Stimulated activated CD8-positive, alpha-beta memory T cell treated with anti-CD3 and anti-CD28 coated beads, Interleukin-12 subunit alpha, Interleukin-12 subunit beta, amount 100 ng/mL, for 24 hours (primary cell): ENCODE data around the gene SLC46A2.

Source experiments
- DNase-seq: peaks from one replicate; pipeline ENCODE4 v3.0.0-alpha.2; 2020; ENCODE audit errors: extremely low read depth

Gene SLC46A2

DNA sequence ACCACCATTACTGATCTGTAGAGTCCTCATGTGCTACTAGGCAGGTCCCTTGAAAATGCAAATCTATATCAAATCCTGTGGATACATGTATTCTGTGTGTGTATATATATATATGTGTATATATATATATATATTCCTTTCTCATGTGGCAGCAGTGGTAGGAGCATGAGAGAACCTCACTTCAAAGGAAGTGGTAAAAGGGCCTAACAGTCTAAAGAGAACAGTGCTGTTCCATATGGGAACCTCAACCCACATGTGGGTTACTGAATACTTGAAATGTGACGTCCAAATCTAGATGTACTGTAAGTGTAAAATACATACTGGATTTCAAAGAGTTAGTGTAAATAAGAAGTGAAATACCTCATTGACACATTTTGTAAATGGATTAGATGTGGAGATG lies 5.4 kb downstream of the SLC46A2 start:
- no peak for DNase-seq

DNA sequence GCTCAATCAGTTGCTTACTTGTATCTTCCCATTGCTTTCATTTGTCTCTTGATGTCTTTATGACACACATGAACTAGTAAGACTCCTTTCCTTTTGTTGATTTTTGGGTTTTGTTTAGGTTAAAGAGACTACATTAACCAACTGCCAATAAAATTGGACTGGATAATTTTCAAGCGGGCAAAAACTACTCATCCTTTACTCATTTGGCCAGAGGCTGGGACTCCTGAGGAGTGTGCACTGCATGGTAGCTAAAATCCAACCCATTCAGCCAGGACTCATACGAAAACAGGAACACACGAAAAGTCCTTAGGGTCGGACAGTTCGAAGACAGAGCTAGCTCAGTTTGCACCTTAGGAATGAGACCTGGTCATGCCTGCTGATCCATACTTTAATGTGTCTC lies 6.0 kb downstream of the SLC46A2 start:
- DNase-seq = no peak

DNA sequence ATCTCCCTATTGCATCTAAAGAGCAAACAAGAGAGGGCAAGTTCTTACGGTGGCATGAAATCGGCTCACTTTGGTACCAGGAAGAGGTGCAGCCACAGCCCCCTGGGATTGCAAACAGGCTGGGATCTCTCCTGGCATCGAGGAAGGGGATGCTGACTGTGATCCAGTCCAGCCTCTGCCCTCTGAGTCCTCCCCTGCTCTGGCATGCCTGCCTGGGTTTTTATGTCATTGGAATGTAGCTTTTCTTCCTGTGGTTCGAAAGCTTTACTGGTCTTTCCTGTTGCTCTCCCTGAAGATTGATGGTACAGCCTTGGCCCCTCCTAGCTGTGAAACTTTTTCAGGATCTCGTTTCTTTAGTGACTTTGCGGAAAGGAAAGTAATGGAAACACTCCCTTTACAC lies 6.6 kb downstream of the SLC46A2 start:
- DNase-seq = no peak

DNA sequence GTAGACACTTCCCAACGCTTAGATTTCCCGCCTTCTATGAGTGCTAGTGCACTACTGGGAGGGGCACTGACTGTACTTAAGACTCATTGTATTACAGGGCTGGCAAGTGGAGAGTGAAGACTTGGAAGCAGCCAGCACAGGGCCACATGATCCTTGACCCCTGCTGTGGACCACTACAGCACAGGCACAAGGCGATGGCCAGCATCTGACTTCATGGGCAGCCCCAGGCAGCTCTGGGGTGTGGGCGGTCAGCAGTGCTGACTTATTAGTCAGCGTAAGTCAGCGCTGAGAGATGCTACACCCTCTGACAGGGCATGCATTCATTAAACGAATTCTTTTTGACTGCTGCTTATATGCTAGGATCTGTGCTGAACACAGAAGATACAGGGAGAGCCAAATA lies 9.3 kb downstream of the SLC46A2 start:
- no peak for DNase-seq

DNA sequence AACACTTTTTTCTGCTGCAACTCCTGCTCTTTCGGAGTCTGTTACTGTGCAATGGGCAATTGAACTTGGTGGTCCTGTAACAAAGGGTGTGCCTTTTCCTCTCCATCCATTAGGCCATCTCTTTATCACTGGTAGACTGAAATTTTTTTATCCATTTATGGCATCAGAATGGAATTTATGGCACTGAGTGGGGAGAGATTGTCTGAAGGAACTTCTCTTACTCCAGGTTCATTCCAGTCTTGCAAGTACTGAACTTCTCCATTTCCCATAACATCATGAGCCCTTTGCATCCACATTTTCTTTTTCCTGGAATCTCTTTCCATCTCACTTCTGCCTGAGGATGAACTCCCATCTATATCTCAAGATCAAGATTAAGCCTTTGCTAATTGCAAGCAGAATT lies 10.0 kb downstream of the SLC46A2 start:
- no peak for DNase-seq

DNA sequence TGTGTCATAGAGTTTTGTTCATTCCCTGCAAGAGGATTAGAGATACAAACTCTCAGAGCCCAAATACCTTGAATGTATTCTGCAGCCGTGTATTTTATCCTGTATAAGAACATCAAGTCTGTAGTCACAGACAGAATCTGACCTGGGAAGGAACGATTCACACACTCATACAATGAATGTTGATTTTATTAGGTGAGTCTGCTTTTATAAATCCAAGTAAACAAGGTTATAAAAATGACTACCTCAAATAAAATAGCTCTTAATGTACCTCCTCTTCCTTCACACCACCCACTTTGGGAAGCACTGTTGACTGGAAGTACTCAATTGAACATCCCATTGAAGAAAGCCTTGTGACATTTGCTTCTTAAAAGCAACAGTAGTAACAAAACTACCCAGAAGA lies 11.9 kb downstream of the SLC46A2 start:
- DNase-seq = no peak

DNA sequence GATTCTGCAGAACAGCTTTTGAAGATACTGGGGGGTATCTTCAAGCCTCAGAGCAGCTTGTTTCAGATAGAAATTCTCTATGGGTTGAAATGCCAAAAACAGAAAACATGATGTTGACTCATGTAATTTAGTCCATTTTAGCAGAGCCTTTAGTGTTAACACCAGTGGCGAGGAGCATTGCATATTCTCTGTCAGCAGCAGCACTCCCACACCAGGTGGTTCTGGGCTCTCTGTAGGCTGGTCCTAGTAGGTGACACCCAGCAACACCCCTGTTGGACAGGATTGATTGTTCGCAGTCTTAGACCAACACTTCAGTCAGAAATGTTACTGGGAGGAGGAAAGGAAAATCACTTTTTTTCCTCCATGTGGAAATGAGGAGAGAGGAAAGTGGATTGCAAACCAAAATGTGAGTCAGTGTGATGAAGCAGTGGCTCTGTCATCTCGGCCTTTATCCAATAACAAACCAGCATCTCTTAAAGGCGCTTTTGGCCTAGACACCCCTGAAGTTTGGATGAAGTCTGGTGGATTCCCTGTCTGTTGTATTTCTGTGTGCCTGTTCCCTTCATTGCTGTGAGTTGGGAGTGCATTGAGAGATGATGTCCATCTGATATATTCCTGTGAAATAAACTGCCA lies 16.8 kb downstream of the SLC46A2 start:
- DNase-seq = no peak

DNA sequence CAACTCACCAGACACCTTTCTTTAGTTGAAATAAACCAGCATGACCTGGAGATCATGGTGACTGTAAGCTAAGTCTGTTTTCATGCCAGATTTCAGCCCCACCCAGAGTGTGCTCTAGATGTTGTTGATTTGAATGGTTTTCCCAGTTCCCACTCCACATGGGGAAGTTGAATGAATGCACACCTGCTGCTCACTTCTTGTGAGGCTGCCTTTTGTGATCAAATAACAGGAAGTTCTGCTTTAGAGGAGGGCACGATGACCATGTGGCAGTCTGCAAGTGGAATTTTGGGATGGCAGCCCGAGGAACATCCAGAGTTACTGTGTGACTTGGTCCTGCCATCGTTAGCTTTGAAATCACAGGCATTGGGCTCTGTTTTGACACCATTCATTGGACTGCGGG lies 18.7 kb downstream of the SLC46A2 start:
- no peak for DNase-seq

DNA sequence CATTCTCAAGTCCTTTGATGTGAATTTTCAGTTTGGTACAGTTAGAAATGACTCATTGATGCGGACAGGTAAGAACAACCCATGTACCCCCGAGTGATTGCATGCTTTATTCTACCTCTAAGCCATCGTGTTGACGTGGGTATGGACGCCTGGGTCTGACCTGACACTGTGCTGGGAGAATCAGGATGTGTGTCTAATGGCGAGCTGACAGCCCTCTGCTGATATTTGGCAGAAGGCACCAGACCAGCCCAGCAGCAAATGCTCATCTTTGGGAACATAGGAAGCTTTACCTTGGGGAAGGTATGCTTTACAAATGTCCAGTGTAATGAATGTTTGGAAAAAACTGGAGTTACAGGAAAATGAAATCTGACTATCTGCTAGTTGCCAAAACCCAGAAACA lies 20.1 kb downstream of the SLC46A2 start:
- DNase-seq = no peak

DNA sequence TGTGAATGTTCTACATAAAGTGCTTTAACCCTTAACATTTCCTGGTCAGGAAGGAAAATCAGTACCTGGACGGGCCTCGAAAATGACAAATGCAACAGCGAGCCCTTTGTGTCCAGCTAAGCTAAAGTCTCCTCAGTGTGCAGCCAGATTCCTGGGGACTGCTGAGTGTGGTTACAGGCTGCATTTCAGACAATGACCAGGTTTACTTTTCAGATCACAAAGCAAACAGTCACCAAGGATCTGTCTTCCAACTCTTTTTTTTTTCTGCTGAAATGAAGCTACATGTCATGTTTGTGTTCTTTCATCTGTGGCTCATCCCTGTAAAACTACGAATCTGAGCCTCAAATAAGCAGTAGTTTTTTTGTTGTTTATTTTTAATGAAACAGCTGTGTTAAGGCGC lies 20.8 kb downstream of the SLC46A2 start:
- no peak for DNase-seq

DNA sequence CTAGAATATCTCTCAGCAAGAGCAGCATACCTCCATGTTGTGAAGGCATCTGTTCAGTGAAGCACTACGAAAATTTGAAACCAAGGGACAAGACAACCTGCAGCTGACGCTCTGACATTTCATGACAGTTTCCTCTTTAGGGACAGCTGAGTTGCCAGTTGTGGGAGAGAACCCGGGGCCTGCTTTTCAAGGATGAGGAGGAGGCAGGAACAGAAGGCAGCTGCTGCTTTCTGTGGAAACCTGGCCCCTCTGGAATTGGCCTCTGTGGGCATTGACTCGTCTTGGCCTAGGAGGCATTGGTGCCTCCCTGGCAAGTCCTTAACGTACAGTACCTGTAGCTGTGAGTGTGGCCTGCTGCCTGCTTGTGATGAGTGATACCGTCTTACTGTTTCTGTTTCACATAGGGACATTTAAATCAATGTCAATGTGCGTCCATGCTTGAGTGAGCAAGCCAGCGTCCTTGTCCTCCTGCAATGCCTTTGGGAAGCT lies 21.6 kb downstream of the SLC46A2 start:
- no peak for DNase-seq

DNA sequence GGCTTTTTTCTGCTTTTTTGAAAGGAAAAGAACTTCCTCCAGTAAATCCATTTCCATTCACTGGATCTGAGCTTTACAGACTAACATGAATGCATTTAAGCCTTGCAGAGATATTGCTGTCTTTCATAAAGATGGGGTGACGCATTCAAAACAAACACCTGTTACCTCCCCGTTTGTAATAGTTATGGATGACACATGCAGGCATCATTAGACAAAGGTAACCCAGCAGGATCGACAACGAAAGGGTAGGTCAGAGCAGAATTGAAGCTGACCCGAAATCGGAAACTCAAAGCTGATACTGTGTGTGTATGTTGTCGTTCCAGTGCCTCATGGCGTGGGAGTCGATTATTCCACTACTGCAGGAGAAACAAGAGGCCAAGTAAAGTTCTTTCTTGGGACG lies 22.2 kb downstream of the SLC46A2 start:
- DNase-seq = no peak

DNA sequence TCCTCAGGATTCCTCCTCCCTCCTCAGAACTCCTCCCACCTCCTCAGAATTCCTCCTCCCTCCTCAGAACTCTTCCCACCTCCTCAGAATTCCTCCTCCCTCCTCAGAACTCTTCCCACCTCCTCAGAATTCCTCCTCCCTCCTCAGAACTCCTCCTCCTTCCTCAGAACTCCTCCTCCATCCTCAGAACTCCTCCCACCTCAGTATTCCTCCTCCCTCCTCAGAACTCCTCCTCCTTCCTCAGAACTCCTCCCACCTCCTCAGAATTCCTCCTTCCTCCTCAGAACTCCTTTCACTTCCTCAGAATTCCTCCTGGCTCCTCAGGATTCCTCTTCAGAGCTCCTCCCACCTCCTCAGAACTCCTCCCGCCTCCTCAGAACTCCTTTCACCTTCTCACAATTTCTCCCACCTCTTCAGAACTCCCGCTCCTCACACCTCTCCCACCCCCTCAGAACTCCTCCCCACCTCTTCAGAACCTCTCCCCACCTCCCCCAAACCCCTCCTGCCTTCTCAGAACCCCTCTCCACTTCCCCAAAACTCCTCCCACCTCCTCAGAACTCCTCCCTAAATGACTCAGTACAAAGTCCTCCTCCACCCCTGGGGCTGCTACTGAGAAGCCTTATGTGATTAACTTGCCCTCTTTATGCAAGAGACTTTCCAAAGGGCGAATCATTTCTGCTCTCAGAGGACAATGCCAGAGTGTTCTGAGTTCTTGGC lies 23.2 kb downstream of the SLC46A2 start:
- no peak for DNase-seq

DNA sequence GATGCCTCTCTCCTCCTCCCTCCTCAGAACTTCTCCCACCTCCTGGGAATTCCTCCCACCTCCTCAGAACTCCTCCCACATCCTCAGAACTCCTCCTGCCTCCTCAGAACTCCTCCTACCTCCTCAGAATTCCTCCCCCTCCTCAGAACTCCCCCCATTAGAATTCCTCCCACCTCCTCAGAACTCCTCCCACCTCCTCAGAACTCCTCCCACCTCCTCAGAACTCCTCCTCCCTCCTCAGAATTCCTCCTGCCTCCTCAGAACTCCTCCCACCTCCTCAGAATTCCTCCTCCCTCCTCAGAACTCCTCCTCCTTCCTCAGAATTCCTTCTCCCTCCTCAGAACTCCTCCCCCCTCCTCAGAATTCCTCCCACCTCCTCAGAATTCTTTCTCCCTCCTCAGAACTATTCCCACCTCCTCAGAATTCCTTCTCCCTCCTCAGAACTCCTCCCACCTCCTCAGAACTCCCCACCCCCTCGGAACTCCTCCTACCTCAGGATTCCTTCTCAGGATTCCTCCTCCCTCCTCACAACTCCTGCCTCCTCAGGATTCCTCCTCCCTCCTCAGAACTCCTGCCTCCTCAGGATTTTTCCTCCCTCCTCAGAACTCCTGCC lies 23.9 kb downstream of the SLC46A2 start:
- no peak for DNase-seq

DNA sequence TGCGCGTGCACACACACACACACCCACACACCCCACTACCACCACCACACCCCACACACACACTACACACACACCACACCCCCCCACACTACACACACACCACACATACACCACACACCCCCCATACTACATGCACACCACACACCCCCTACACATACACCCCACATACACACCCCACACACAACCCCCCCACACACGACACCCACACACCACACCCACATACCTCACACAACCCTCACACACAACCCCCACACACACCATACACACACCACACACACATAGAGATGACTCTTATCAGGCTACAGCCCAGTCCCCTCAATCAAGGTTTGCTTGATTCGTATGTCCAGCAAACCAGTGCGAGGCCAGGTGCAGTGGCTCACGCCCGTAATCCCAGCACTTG lies 25.7 kb downstream of the SLC46A2 start:
- DNase-seq = no peak

DNA sequence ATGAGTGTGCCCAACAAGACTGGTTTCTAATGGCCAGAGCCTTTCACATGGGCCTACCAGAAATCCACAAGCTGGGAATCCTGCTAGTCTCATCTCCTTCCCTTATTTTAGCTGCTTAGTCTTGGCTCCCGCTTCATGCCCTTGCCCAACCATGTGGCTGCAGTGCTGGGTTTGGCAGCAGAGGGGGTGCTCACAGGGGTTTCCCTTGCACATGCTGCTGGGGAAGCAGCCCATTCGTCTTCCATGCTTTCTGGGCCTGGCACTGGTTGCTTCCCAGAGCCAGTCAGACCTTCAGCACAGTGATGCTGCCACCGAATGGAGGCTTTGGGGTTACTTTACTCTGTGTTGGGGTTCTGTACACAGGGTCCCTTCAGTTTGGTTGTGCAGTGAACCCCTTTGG lies 26.3 kb downstream of the SLC46A2 start:
- DNase-seq = no peak

DNA sequence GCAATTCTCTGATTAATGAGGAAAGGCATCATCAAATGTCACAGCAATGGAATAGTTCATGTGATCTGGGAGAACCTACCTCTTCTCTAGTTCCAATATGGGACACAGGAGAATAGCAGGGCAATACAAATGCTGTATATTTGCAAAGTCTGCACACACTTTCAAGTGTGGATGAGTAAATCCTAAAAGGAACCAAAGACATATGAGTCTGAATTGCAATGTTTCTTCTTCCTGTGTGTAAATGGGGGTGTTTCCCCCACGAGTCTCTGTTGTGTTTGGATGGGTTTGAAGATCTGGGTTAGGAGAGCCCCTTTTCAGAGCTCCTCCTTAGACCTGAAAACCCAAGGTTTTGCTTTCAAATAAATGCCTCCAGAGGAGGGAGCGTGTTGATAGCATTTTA lies 26.9 kb downstream of the SLC46A2 start:
- no peak for DNase-seq

DNA sequence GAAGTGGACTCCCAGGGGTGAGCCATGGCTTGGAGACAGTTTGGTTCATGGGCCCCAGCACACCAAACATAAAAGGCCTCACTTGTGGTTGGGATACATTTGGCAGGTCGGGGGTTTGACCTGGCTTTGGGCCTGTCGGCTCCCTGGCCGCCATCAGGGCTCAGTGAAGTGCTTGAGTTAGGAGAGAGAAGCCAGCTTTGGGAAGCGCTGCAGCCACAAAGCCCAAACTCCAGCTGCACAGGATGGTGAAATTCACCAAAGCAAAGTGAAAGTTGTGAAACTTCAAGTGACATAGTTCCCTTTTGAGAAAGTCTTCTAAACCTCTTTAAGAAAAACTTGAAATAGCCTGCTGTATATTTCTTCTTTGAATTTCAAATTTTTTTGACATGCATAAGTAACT lies 27.5 kb downstream of the SLC46A2 start:
- DNase-seq = no peak

DNA sequence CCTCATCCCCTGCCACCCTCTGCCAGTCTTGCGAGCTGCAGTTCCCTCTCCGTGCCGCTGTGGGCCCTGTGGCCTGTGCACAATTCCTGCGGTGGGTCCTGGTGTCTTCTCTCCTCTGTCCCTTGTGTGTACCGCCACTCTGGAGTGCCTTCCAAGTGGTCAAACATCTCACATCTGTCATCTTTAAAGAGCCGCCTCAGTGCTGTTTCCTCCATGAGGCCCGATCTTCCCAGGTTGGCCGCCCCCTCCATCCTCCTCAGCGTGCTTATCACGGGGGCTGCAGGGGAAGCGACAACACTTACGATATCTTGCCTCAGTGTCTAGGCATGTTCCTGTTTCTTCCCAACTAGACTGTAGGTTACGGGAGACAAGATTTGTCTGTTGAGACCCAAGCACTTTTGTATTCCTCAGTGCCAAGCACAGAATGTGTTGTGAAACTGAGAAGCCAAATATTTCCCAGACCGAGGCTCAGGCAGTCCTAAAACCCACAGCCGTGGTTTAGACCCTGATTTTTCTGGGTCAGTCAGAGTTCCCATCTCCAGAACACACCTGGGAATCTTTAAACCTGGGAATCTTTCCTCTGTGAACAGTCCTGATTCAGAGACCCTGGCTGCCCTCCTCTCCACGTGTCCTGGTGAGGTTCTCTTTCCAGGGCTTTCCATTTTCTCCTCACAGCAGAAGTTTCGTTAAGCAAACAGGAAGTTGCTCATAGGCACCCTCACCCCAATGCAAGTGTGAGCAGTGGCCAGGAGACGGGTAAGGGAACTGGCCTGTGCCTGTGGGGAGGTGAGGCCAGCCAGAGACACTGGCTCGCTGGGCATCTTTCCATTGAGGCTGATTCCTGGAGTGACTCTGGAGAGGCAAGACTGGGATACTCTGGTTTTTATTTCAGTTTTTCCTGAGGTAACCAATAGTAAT lies 28.8 kb downstream of the SLC46A2 start:
- no peak for DNase-seq

DNA sequence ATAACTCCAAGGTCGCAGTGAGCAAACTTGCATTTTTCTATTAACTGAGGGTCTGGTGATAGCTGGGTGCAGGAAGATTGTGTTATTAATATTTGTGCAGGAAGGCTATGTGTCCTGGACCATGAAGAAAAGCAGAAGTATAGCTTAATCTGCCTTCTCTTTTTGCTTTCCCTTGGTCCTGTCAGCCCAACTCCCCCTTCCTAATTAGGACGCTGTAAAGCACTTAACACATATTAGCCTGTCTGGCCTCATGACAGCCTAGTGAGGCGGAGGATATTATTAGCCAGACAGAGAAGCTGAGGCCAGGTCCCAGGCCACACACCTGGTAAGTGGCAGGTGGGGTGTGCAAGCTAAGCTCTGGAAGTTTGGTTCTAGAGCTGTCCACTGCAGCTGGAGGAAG lies 29.5 kb downstream of the SLC46A2 start:
- no peak for DNase-seq

DNA sequence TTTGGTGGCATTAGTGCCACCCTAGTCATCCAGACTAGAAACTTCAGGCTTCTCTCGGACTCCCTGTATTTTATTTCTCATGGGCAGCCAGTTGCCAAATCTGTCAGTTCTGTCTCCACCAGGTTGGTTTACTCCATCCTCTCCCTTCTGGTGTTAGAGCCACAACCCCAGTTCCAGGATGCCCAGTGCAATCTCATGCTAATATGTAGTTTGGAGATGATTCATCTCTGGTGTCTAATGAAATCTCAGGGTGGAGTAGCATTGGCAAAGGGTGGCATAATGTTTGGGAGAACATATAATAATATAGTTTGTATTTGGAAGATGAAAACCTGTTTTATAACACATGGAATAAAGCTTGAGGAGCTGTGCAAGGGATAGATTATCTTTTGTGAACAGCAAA lies 30.2 kb downstream of the SLC46A2 start:
- no peak for DNase-seq

DNA sequence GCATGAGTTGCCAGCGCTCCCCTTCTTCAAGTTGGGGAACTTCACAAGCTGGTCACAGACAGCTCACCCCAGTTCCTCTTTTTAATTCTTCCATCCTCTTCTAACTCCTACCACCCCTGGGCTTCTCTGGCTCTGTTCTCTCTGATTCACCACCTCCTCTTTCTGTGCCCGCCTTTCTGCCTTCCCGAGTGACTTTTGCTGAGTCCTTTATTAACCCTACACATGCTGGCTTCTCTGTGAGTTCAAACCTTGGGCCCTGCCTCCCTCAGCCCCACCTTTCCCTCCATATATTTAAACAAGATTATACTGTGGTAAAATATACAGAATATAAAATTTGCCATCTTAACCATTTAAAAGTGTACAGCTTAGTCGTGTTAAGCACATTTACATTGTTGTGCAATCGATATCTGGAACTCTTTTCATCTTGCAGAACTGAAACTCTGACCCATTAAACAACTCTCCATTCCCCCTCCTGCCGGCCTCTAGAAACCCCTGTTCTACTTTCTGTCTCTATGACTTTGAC lies 32.0 kb downstream of the SLC46A2 start:
- DNase-seq = no peak
